HepG2 (cell line): Measurements from ENCODE around the gene BTBD3. TPM values are rescaled to one million over a fixed set of nuclear protein-coding genes. Genes with fewer than 3 reads are reported as not detected.

Experiments
- ATAC-seq: fragments of 200-7000 bp; cut with Tn5 transposase; 3 replicates; pipeline ENCODE4 v1.9.1; 2020; ENCODE audit warnings: mild to moderate bottlenecking, moderate library complexity
- BruUV-seq: library from RNA; stranded (reverse); fragments of 400-500 nt; replicated peaks from 2 replicates; lab custom pipeline; 2021; lab: Mats Ljungman, UMichigan
- CTCF ChIA-PET: fragments of 300-600 bp; formaldehyde crosslinking; extraction: SDS; loops from one replicate; lab custom pipeline; 2021; ENCODE audit warnings: low total read pairs, inconsistent platforms, low intra/inter-chr PET ratio; lab: Yijun Ruan, JAX
- POLR2A ChIA-PET: fragments of 350-600 bp; sonication (Branson Sonifier 250); formaldehyde crosslinking; loops from one replicate; lab custom pipeline; 2020; ENCODE audit warnings: antibody characterized with exemption, inconsistent platforms; lab: Yijun Ruan, JAX
- DNase-seq: peaks from one replicate; pipeline ENCODE4 v3.0.0-alpha.2; 2015; ENCODE audit warnings: low spot score
- FAIRE-seq: peaks from 3 replicates; lab custom pipeline; 2011; peaks lifted over from hg19 to GRCh38; lab: Jason Lieb, UNC
- H2AFZ ChIP-seq: one replicate; pipeline ENCODE4 v1.6.1; 2011; ENCODE audit warnings: low read length, inconsistent platforms
- H3K27ac ChIP-seq: fragments of 300-600 bp; 3 replicates; pipeline ENCODE4 v1.8.0; 2011; ENCODE audit warnings: mixed run types, mild to moderate bottlenecking, mixed read lengths, low read length, inconsistent platforms; ENCODE audit not compliant: insufficient read depth; ENCODE audit errors: extremely low read length
- H3K27me3 ChIP-seq, 2 experiments: fragments of 200-600 bp in 1 of 2; 2 replicates in 1 of 2; 3 replicates in 1 of 2; pipeline versions ENCODE4 v1.6.0 to v1.8.0; 2011; ENCODE audit warnings: low read length in 2 of 2, mild to moderate bottlenecking in 2 of 2, moderate library complexity in 2 of 2, inconsistent platforms in 1 of 2; ENCODE audit not compliant: insufficient read depth in 2 of 2, control insufficient read depth in 1 of 2
- H3K36me3 ChIP-seq, 2 experiments: fragments of 200-600 bp in 1 of 2; replicated peaks in 1 of 2; 2 replicates in 1 of 2; 3 replicates in 1 of 2; pipeline versions ENCODE4 v1.5.1 to v1.8.0; 2011; ENCODE audit warnings: low read length in 2 of 2, inconsistent platforms in 1 of 2; ENCODE audit not compliant: insufficient read depth in 2 of 2, control insufficient read depth in 1 of 2
- H3K4me1 ChIP-seq: 2 replicates; pipeline ENCODE4 v1.5.1; 2012; ENCODE audit warnings: low read length, inconsistent platforms; ENCODE audit not compliant: insufficient read depth
- H3K4me2 ChIP-seq: 2 replicates; pipeline ENCODE4 v1.6.0; 2011; ENCODE audit warnings: low read depth, low read length, inconsistent platforms
- H3K4me3 ChIP-seq, 3 experiments: fragments of 200-600 bp in 1 of 3; sonication (generic), shearing (Covaris generic) in 1 of 3; replicated peaks in 1 of 3; 2 replicates each; pipeline ENCODE4 v1.5.1; 2011 to 2016; ENCODE audit warnings: low read length in 3 of 3, inconsistent platforms in 2 of 3, low read depth in 2 of 3, mild to moderate bottlenecking in 2 of 3, control low read depth in 1 of 3, mixed read lengths in 1 of 3; ENCODE audit not compliant: insufficient read depth in 1 of 3
- H3K79me2 ChIP-seq: one replicate; pipeline ENCODE4 v1.6.1; 2011; ENCODE audit warnings: low read length, inconsistent platforms; ENCODE audit not compliant: insufficient read depth
- H3K9ac ChIP-seq: 2 replicates; pipeline ENCODE4 v1.6.0; 2011; ENCODE audit warnings: mild to moderate bottlenecking, low read depth, low read length, inconsistent platforms; ENCODE audit not compliant: insufficient read depth
- H3K9me3 ChIP-seq: 2 replicates; pipeline ENCODE4 v1.5.1; 2012; ENCODE audit warnings: mild to moderate bottlenecking, low read length
- H4K20me1 ChIP-seq: 2 replicates; pipeline ENCODE4 v1.6.0; 2011; ENCODE audit warnings: inconsistent platforms, mild to moderate bottlenecking, low read length, moderate library complexity; ENCODE audit not compliant: insufficient read depth
- BHLHE40 ChIP-seq: IDR thresholded peaks from 2 replicates; pipeline ENCODE4 v1.6.1; 2011; ENCODE audit warnings: low read length, improper control_type of control experiment
- MEIS1 ChIP-seq: sonication (generic); formaldehyde crosslinking; IDR thresholded peaks from 2 replicates; pipeline ENCODE4 v1.9.0; 2021; ENCODE audit warnings: mild to moderate bottlenecking, missing genetic modification reagents, moderate library complexity, borderline replicate concordance
- MLLT10 ChIP-seq: sonication (generic); formaldehyde crosslinking; IDR thresholded peaks from 2 replicates; pipeline ENCODE4 v1.4.0; 2020; ENCODE audit warnings: missing genetic modification reagents
- PATZ1 ChIP-seq: sonication (generic); formaldehyde crosslinking; IDR thresholded peaks from 2 replicates; pipeline ENCODE4 v1.4.0; 2020; ENCODE audit warnings: missing genetic modification reagents
- PHF5A ChIP-seq: IDR thresholded peaks from one replicate; pipeline ENCODE4 v1.6.1; 2018; ENCODE audit warnings: low read depth, missing genetic modification reagents; ENCODE audit not compliant: unreplicated experiment
- PRPF4 ChIP-seq: fragments of 200-400 bp; formaldehyde crosslinking; IDR thresholded peaks from 2 replicates; pipeline ENCODE4 v1.6.1; 2016; ENCODE audit warnings: low read length, low read depth; ENCODE audit not compliant: poor library complexity, severe bottlenecking
- REPIN1 ChIP-seq: sonication (generic); formaldehyde crosslinking; IDR thresholded peaks from 2 replicates; pipeline ENCODE4 v1.8.0; 2022; ENCODE audit warnings: missing genetic modification reagents, low read depth, mild to moderate bottlenecking, borderline replicate concordance
- SNRNP70 ChIP-seq: fragments of 200-400 bp; formaldehyde crosslinking; IDR thresholded peaks from 2 replicates; pipeline ENCODE4 v1.6.1; 2017; ENCODE audit warnings: mild to moderate bottlenecking, low read depth, low read length, moderate library complexity
- TERF1 ChIP-seq: sonication (generic); formaldehyde crosslinking; IDR thresholded peaks from 2 replicates; pipeline ENCODE4 v1.8.0; 2022; ENCODE audit warnings: mild to moderate bottlenecking, missing genetic modification reagents, moderate library complexity
- ZNF121 ChIP-seq: sonication (generic); formaldehyde crosslinking; IDR thresholded peaks from 2 replicates; pipeline ENCODE4 v1.5.0; 2020; ENCODE audit warnings: mild to moderate bottlenecking, missing genetic modification reagents
- ZNF292 ChIP-seq: sonication (generic); formaldehyde crosslinking; IDR thresholded peaks from 2 replicates; pipeline ENCODE4 v1.8.1; 2022; ENCODE audit warnings: mild to moderate bottlenecking, low read depth, missing genetic modification reagents, borderline replicate concordance
- ZNF337 ChIP-seq: sonication (generic); formaldehyde crosslinking; IDR thresholded peaks from 2 replicates; pipeline ENCODE4 v1.5.1; 2020; ENCODE audit warnings: missing genetic modification reagents, low read depth, mild to moderate bottlenecking, borderline replicate concordance
- ZNF768 ChIP-seq: sonication (generic); formaldehyde crosslinking; IDR thresholded peaks from 2 replicates; pipeline ENCODE4 v1.4.0; 2020; ENCODE audit warnings: missing genetic modification reagents
- ZNF777 ChIP-seq: sonication (generic); formaldehyde crosslinking; IDR thresholded peaks from 2 replicates; pipeline ENCODE4 v1.4.0; 2020; ENCODE audit warnings: missing genetic modification reagents
- ZNF781 ChIP-seq: sonication (generic); formaldehyde crosslinking; IDR thresholded peaks from 2 replicates; pipeline ENCODE4 v1.5.1; 2020; ENCODE audit warnings: borderline replicate concordance, mild to moderate bottlenecking, missing genetic modification reagents; ENCODE audit errors: not compliant biosample characterization
- ZNF850 ChIP-seq: sonication (generic); formaldehyde crosslinking; conservative IDR thresholded peaks from 2 replicates; pipeline ENCODE4 v1.9.0; 2021; ENCODE audit warnings: mild to moderate bottlenecking, missing genetic modification reagents
- WGBS: methylation state at CpG from one replicate; pipeline ENCODE4 v1.1.6; 2017; ENCODE audit warnings: low lambda C conversion rate; 5-methylcytosine and 5-hydroxymethylcytosine counted together
- in situ Hi-C: cut with HindIII; loops from 2 replicates; pipeline ENCODE4 v1.10.0; 2017; ENCODE audit warnings: low pct_unique_long_range_greater_than_20kb; ENCODE audit not compliant: extremely low pct_ligation_motif_present
- intact Hi-C: fragments of 100-400 bp; cut with micrococcal nuclease; formaldehyde crosslinking; loops from one replicate; pipeline ENCODE4 v1.10.0; 2022; ENCODE audit not compliant: unreplicated experiment
- polyA plus RNA-seq, 8 experiments: library from polyadenylated mRNA; depleted of rRNA in 3 of 8; stranded (reverse) in 7 of 8; unstranded in 1 of 8; fragments of >200 nt; fragmentation: Illumina TruSeq in 4 of 8; extraction: Trizol in 4 of 8; gene quantifications; 2 replicates each; pipeline versions ENCODE4 v1.2.1 to v1.2.3, GENCODE V29; 2011 to 2016; ENCODE audit warnings: low read depth in 4 of 8, missing spikeins in 1 of 8, mixed read lengths in 1 of 8; ENCODE audit not compliant: insufficient read depth in 1 of 8
- total RNA-seq, 5 experiments: library from RNA; depleted of rRNA; stranded (reverse); fragments of >200 nt; fragmentation: Illumina TruSeq; extraction: Trizol; gene quantifications; 2 replicates each; pipeline ENCODE4 v1.2.3, GENCODE V29; 2016; ENCODE audit warnings: low read depth in 1 of 5
- TF ChIP-seq, protein P1 (sequence below): IDR thresholded peaks from 2 replicates; pipeline ENCODE4 v1.6.1; 2016; ENCODE audit warnings: missing compliant biosample characterization, missing genetic modification reagents, borderline replicate concordance

Gene BTBD3
- total and polyA plus RNA-seq, 2 of the 13 experiments (the other 11 are each of a cell fraction or from before 2014, with no cell fraction given): 32.2 to 41.8 TPM

- POLR2A ChIA-PET: no interaction called here
- in situ Hi-C loops: no loop called here
- Histone ChIP-seq H3K4me1 (peaks cover 41% of the 10 kb centered on the region), H3K9ac (no peak overlapping the region), H3K27ac (no peak overlapping the region), H3K27me3 (no peaks in the 10 kb centered on the region; a peak in 1 of 5 replicates), H2AFZ (no peak overlapping the region), H4K20me1 (peaks cover 14% of the 10 kb centered on the region), H3K79me2 (peaks cover 77% of the 10 kb centered on the region), H3K36me3 (no peaks in the 10 kb centered on the region), H3K4me3 (no peak overlapping the region), H3K4me2 (no peak overlapping the region), H3K9me3 (no peaks in the 10 kb centered on the region)
- WGBS: 97% methylated on average over 6 of the region's 6 CpGs
- TF ChIP-seq TERF1 (no peak), PHF5A (CRISPR knock-in tag) (no peak), REPIN1 (CRISPR knock-in tag) (no peak), PATZ1 (CRISPR knock-in tag) (no peak), ZNF850 (no peak), ZNF337 (CRISPR knock-in tag) (no peak), ZNF292 (CRISPR knock-in tag) (no peak), PRPF4 (no peak), BHLHE40 (no peak), ZNF768 (no peak), MEIS1 (CRISPR knock-in tag) (no peak), ZNF777 (CRISPR knock-in tag) (no peak), ZNF121 (CRISPR knock-in tag) (no peak), ZNF781 (no peak), MLLT10 (CRISPR knock-in tag) (no peak), SNRNP70 (no peak)
- TF ChIP-seq, protein P1, sequence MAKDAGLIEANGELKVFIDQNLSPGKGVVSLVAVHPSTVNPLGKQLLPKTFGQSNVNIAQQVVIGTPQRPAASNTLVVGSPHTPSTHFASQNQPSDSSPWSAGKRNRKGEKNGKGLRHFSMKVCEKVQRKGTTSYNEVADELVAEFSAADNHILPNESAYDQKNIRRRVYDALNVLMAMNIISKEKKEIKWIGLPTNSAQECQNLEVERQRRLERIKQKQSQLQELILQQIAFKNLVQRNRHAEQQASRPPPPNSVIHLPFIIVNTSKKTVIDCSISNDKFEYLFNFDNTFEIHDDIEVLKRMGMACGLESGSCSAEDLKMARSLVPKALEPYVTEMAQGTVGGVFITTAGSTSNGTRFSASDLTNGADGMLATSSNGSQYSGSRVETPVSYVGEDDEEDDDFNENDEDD (CRISPR knock-in tag): no peak
- no peak for FAIRE-seq
- no peak for DNase-seq
- intact Hi-C loops: loop anchor here (5.0 kb wide), 2 partner anchors 88 to 217 kb away; no protein-coding TSS in a partner anchor
- ATAC-seq: no peak
- CTCF ChIA-PET: no interaction called here
- BruUV-seq: no TSS peak
These were observed 23.6 kb upstream of the BTBD3 start for GRCh38 chr20:11894062-11894461.
